ENCODE data around the gene ADGRG1.

Gene ADGRG1

GRCh38 chr16:57610611-57611010 is 17.8 kb upstream of the ADGRG1 start:
- Histone ChIP-seq H3K36me3 (ENCODE audit: control insufficient read depth in 2 of 2, insufficient read depth in 1 of 2, low read length in 2 of 2) (no peaks in the 10 kb centered on the region), H3K27ac (ENCODE audit: extremely low read depth, low read depth, low read length) (no peak overlapping the region), H3K4me1 (ENCODE audit: control insufficient read depth, insufficient read depth, low read length) (no peaks in the 10 kb centered on the region), H3K4me3 (ENCODE audit: low read depth, low read length) (no peak overlapping the region), H3K9me3 (ENCODE audit: control insufficient read depth, insufficient read depth, low read depth, low read length) (no peaks in the 10 kb centered on the region)
- no peak for TF ChIP-seq ZSCAN16 (tag by site-specific recombination; IDR thresholded peaks at IDR 0.05)
- TF ChIP-seq ZNF510 (tag by site-specific recombination; IDR thresholded peaks at IDR 0.05; ENCODE audit: insufficient replicate concordance) = no peak
- TF ChIP-seq ZNF174 (tag by site-specific recombination; IDR thresholded peaks at IDR 0.05) = no peak
- no peak for TF ChIP-seq ZNF211 (tag by site-specific recombination; IDR thresholded peaks at IDR 0.05; ENCODE audit: low read depth)
- no peak for TF ChIP-seq BCL11A (tag by site-specific recombination; IDR thresholded peaks at IDR 0.05; ENCODE audit: low read depth)
- TF ChIP-seq ZNF37A (tag by site-specific recombination; IDR thresholded peaks at IDR 0.05) = no peak
- TF ChIP-seq ZBTB10 (tag by site-specific recombination; IDR thresholded peaks at IDR 0.05) = no peak
- TF ChIP-seq IKZF3 (tag by site-specific recombination; IDR thresholded peaks at IDR 0.05) = no peak
- TF ChIP-seq ZNF155 (tag by site-specific recombination; IDR thresholded peaks at IDR 0.05) = no peak
- no peak for TF ChIP-seq OVOL3 (tag by site-specific recombination; IDR thresholded peaks at IDR 0.05)
- no peak for TF ChIP-seq ZNF837 (tag by site-specific recombination; IDR thresholded peaks at IDR 0.05)
- ChIA-PET CTCF (interaction anchor here (1.2 to 3.3 kb wide), 4 partner anchors 10 to 38 kb away, joined by 4 to 20 read pairs (median 6); no protein-coding TSS in a partner anchor), POLR2A (no interaction called here)

- ChIA-PET POLR2A (interaction anchor here (0.8 kb wide), 1 partner anchor 37 kb away, joined by 3 read pairs; no protein-coding TSS in a partner anchor), CTCF (interaction anchor here (0.6 to 3.3 kb wide), 2 partner anchors 37 to 726 kb away, joined by 6 to 20 read pairs; no protein-coding TSS in a partner anchor)
- H3K27ac ChIP-seq (ENCODE audit: extremely low read depth, low read depth, low read length) = no peak overlapping the region
- H3K36me3 ChIP-seq (ENCODE audit: control insufficient read depth in 2 of 2, insufficient read depth in 1 of 2, low read length in 2 of 2) = no peaks in the 10 kb centered on the region
- no peaks in the 10 kb centered on the region for H3K4me1 ChIP-seq (ENCODE audit: control insufficient read depth, insufficient read depth, low read length)
- no peaks in the 10 kb centered on the region for H3K9me3 ChIP-seq (ENCODE audit: control insufficient read depth, insufficient read depth, low read depth, low read length)
- no peak overlapping the region for H3K4me3 ChIP-seq (ENCODE audit: low read depth, low read length)
- TF ChIP-seq ZNF404 (tag by site-specific recombination; IDR thresholded peaks at IDR 0.05) (no peak), ZFHX2 (tag by site-specific recombination; conservative IDR thresholded peaks at IDR 0.05) (no peak), ZNF488 (tag by site-specific recombination; IDR thresholded peaks at IDR 0.05) (no peak), ZNF157 (tag by site-specific recombination; IDR thresholded peaks at IDR 0.05) (no peak)
Measured at GRCh38 chr16:57611181-57611580, 17.2 kb upstream of the ADGRG1 start.

GRCh38 chr16:57611706-57612105 is 16.7 kb upstream of the ADGRG1 start:
- POLR2A ChIA-PET = interaction anchor here (0.8 kb wide), 1 partner anchor 36 kb away, joined by 3 read pairs; no protein-coding TSS in a partner anchor
- CTCF ChIA-PET = interaction anchor here (3.3 kb wide), 1 partner anchor 37 kb away, joined by 20 read pairs; no protein-coding TSS in a partner anchor
- TF ChIP-seq HOXC10 (CRISPR knock-in tag; IDR thresholded peaks at IDR 0.05) (no peak), ZNF510 (tag by site-specific recombination; IDR thresholded peaks at IDR 0.05; ENCODE audit: insufficient replicate concordance) (no peak), ZNF248 (tag by site-specific recombination; IDR thresholded peaks at IDR 0.05) (no peak)
- no peaks in the 10 kb centered on the region for H3K9me3 ChIP-seq (ENCODE audit: control insufficient read depth, insufficient read depth, low read depth, low read length)
- H3K27ac ChIP-seq (ENCODE audit: extremely low read depth, low read depth, low read length) = no peak overlapping the region
- H3K4me1 ChIP-seq (ENCODE audit: control insufficient read depth, insufficient read depth, low read length) = no peaks in the 10 kb centered on the region
- H3K4me3 ChIP-seq (ENCODE audit: low read depth, low read length) = no peak overlapping the region
- H3K36me3 ChIP-seq (ENCODE audit: control insufficient read depth in 2 of 2, insufficient read depth in 1 of 2, low read length in 2 of 2) = no peaks in the 10 kb centered on the region
